ENCODE data around the gene ANKRA2.
"Not testable (repeated sequence)": the region's sequence is repeated elsewhere in the genome, so short reads cannot be mapped to it uniquely, and the experiment has no call there.

Gene ANKRA2

GRCh38 chr5:73508521-73508920 lies 56.9 kb downstream of the ANKRA2 start:
- in situ Hi-C loops (cut with MboI; ENCODE audit: low sequenced_read_pairs) = not testable (repeated sequence)

DNA sequence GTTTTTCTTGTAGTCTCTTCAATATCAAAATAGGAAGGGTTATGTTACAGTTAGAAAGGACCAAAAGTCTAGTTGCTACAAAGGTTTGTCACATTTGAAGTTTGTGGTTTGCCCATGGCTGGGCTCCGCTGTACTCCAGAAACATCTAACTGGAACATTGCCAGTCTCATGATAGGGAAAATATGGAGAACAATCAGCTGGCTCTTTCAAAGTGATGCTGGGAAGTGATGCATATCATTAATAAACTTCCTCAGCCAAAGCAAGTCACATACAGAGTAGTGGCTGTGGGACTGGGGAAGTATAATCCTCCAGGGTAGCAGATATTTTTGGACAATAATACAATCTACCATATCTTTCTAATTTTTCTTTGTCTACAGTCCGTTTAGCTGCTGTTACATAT lies 58.4 kb downstream of the ANKRA2 start:
- in situ Hi-C loops (cut with MboI; ENCODE audit: low sequenced_read_pairs) = no loop called here

GRCh38 chr5:73506459-73506955 lies 58.9 kb downstream of the ANKRA2 start:
- in situ Hi-C loops (cut with MboI; ENCODE audit: low sequenced_read_pairs) = no loop called here

Data from hTERT RPE-1 (cell line).